Measurements from ENCODE around the gene TRAF2.

TRAF2 gene

DNA sequence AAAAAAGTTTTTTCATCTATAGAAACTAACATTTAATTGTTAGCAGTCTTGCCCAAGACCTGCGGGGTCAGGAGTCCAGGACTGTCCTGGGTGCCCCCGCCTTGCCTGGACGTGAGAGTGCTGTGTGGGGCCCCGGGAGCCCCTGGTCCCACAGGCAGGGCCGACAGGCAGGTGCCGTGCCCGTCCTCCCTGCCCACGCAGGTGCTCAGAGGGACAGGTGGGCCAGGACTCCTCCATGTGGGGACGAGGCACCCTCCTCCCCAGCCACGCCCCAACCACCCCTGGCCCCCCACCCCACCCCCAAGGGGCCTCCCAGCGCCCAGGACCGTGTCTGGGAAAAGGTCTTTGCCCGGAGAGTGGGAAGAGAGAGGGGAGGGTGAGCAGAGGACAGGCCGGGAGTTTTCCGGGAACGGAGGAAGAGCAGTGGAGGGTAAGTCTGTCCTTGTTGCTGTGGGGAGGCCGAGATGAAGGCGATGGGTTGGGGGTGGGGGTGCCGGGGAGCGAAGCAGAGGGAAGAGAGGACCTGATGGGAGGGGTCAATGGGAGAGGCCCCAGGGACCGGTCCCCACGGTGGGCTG, 63.0 kb downstream of the TRAF2 start:
- no peak for DNase-seq (ENCODE audit: low spot score)
- no peak for FAIRE-seq

DNA sequence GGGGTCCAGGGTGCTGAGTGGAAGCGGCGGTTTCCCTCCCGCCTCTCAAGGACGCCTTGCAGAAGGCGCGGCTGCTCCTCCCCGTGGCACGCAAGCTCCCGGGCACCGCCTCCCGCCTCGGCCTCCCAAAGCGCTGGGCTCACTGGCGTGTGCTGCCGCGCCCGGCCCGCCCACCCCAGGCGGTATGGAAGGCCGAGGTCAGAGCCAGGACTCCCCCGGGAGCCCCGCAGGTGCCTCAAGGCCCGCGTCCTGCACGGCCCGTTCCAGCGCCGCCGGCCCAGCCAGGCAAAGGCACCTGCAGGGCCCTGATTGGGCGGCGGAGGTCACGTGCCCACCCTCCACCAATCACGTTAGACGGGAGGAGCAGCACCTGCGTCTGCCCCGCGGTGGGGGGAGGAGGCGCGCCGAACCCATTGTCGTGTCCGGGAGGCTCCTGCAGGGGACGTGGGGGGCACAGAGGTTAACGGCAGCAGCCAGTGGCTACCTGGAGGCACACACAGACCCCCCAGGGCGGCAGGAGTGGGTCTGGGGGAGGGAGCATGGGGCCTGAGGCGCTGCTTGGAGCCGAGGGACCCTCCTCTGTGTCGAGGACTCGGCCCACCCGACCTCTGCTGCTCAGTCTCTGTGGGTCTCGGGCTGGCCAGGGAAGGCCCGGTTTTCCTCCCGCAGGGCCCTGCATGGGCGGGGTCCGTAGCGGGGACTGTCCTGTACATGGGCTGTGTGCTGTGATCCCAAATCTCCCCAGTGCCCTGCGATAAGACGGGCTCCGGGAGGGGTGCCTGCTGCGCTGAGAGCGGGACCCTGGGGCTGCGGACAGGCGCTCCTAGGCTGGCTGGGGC, 63.7 kb downstream of the TRAF2 start:
- DNase-seq (ENCODE audit: low spot score) (peak; percentile 85), FAIRE-seq (no peak)

DNA sequence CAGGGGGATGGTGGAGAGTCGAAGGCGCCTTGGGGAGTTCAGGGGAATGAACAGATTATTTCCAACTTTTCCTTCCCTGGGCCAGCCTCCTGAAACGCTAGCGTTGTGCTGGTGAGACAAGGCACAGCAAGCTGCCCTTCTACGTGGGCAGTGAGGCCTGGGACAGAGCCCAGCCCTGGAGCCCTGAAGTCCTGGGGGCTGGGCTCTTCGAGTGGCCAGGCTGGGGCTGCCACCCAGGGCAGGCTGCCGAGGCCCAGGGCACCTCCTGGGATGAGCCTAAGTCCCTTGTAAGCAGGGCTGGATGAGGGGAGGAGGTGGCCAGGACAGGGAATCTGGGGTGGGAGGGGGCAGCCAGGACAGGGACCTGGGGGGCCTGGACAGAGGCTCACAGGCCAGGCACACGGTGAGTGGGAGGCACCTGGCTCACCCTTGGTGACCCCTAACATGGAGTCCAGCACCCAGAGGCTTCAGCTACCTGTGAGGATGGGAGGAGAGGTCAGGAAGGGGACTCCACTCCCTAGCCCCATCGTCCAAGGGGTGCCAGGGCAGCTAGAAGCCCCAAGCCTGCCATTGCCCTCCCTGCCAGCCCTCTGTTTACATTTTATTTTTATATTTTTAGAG, 64.5 kb downstream of the TRAF2 start:
- FAIRE-seq = no peak
- DNase-seq (ENCODE audit: low spot score) = no peak

DNA sequence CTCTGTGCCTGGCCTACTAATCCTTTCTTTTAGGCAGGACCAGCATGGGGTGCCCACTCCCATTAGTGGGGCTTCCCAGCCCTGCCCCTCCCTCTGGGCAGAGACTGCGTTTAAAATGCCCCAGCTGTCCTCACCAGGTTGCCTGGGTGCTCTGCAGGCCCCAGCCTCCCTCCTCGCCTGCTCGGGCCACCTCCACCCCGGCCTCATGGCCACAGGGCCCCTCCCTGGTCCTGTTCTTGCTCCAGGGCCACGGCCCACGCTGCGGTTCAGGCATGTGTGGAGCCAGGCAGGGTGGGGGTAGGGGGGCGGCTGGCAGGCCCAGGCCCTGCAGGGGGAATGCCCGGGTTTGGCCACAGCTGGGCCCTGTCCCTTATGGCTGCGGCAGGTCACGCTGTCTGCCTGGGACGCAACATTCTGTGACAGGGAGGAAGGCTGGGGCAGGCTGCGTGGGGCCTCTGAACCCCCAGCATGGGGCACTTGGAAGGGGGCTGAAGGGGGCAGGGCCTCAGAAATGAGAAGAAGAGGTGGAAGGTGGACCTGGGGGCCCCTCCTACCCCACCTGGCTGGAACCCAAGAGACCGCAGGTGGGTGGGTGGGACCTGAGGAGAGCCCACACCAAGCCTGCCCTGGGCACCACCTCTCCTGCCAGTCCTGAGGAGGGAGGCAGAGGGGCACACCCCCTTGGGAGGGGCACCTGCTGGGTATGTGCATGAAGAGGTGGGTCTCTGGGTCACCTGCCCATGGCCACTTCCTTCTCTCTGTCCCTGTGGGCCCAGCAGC, 65.4 kb downstream of the TRAF2 start, which contains the start of gene LCN12:
Gene LCN12 (plus strand): TSS at position 733 of the 780 bp plus-strand sequence. CDS start 55 bp downstream, outside the sequence.
- FAIRE-seq (no peak), DNase-seq (ENCODE audit: low spot score) (no peak)

DNA sequence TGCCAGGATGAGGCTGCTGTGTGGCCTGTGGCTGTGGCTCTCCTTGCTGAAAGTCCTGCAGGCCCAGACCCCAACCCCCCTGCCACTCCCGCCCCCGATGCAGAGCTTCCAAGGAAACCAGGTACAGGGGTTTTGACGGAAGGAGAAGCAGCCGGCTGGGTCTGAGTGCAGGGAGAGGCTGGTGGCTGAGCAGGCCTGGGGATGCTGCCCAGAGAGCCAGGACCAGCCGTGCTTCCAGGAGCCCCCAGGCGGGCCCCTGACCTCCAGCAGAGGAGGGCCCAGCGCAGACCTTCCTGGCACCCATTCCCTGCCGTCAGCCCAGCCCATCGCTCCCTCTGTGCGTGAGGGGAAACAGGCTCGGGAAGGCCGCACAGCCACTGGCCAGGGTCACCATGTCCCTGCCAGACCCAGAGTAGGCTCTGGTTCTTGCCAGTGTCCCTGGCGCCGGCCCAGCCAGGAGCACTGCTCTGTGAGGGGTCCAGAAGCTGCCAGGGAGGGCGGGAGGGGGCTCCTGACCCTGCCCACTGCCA, 66.1 kb downstream of the TRAF2 start:
- DNase-seq (ENCODE audit: low spot score) (no peak), FAIRE-seq (no peak)

DNA sequence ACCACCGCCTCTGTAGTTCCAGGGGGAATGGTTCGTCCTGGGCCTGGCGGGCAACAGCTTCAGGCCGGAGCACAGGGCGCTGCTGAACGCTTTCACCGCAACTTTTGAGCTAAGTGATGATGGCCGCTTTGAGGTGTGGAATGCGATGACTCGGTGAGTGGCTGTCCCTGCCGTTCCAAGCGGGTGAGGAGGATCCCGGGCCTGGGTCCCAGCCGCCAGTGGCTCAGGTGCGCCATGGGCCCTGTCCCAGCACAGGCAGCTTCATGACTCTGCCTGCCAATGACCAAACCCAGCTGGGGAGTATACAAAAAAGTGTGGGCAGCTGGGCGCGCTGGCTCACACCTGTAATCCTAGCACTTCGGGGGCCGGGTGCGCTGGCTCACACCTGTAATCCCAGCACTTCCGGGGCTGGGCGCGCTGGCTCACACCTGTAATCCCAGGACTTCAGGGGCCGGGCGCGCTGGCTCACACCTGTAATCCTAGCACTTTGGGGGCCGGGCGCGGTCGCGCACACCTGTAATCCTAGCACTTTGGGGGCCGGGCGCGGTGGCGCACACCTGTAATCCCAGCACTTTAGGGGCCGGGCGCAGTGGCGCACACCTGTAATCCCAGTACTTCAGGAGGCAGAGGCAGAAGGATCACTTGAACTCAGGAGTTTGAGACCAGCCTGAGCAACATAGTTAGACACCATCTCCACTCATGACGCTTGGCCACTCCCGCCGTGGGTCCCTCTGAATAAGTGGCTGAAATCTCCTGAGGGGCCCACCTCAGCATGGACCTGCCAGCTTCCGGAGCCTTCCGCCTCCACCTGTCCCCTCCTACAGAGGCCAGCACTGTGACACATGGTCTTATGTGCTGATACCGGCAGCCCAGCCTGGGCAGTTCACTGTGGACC, 66.8 kb downstream of the TRAF2 start:
- no peak for FAIRE-seq
- DNase-seq (ENCODE audit: low spot score) = no peak

DNA sequence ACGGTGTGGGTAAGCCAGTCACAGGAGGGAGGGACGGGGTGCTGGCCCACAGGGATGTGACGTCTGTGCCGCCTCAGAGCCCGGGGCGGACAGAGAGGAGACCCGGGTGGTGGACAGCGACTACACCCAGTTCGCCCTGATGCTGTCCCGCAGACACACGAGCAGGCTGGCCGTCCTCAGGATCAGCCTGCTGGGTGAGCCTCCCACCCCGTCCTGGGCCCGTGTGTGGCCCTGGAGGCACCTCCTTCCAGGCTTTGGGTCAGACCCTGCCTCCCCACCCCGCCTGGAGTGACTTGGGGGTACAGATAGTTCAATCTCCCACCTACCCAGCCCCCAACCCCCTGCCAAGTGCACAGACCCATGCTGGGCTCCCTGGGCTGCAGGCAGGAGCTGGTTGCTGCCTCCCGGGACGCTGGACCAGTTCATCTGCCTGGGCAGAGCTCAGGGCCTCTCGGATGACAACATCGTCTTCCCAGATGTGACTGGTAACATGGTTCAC, 67.5 kb downstream of the TRAF2 start:
- DNase-seq (ENCODE audit: low spot score) (no peak), FAIRE-seq (no peak)

DNA sequence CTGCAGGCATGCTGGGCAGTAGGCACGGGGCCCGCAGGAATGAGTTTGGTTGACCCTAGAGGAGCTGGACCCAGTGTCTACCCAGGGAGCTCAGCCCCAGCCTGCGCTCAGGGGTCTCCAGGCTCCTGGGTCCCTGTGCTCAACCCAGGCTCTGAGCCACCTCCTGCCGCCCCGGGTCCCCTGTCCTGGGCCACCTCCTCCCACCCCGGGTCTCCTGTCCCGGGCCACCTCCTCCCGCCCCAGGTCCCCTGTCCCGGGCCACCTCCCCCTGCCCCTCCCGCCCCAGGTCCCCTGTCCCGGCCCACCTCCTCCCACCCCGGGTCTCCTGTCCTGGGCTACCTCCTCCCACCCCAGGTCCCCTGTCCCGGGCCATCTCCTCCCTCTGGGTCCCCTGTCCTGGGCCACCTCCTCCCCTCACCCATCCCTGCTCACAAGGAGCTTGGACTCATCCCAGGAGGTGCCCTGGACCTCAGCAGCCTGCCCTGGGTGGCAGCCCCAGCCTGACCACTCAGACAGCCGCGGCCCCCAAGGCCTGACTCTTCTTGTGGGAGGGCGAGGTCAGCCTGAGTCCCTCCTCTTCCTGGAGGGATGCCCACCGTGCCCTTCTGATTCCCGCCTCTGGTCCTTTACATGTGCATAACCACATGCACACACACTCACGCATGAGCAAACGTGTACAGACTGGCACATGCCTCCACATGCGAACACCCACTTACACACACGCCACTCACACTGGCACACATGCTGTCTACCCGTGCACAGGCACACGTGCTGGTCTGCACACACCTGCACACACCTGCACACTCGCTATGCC, 68.2 kb downstream of the TRAF2 start:
- FAIRE-seq (no peak), DNase-seq (ENCODE audit: low spot score) (no peak)

DNA sequence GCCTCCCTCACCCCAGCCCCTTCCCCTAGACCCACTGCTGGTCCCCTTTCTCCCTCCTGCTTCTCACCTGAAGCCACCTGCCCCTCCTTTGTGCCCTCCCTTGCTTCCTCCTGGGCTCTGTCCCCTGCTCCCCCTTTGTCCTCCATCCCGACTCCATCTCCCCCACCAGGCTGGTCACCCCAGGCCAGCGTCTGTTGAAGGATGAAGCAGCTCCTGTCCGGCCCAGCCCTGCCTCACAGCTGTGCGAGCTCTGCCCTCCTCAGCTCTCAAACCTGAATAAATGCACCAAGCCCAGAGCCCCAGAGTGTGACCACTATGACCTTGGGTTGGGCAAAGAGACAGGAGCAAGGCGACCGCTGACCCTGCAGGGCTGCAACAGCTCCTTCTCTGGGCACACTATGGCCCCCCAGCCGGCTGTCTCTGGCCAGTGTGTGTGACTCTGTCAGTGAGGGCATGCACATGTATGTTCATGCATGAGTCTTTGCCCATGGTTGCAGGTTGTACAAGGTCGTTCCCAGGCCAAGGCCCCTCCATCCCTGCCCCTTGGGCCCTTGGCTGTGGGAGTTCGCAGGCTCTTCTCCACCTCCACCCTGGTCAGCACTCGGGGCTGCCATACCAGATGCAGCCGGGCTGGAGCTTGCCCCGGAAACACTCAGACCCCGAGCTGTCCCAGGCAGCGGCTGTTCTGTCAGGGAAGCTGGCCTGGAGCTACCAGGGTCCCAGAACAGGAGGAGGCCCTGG, 69.1 kb downstream of the TRAF2 start:
- DNase-seq (ENCODE audit: low spot score) (no peak), FAIRE-seq (no peak)

DNA sequence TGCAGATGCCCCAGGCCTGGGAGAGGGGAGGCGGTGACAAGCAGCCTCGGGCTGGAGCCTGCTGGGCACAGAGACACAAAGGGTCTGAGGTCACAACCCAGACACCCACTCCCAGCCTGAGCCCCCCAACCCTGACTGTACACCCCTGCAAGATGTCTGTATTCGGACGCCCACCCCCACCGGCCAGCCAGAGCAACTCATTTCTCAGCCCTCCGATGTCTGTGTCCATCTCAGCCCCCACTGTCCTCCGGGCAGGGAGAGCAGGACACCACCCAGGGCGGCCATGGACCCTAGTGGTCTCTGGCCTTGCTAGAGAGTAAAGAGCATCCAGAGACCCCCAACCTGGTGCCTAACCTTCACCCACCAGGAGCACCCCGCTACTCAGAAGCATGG, 69.6 kb downstream of the TRAF2 start:
- no peak for FAIRE-seq
- DNase-seq (ENCODE audit: low spot score) = no peak

DNA sequence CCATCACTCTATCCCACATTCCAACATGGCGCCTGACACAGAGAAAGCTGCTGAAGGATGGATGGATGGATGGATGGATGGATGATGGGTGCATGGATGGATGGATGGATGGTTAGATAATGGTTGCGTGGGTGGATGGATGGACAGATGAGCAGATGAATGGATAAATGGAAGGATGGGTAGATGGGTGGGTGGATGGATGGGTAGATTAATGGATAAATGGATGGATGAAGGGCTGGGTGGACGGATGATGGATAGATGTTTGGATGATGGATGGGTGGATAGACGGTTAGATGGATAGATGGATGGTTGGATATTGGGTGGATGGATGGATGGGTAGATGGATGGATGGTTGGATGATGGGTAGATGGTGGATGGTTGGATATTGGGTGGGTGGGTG, 70.3 kb downstream of the TRAF2 start:
- no peak for FAIRE-seq
- DNase-seq (ENCODE audit: low spot score) = no peak

DNA sequence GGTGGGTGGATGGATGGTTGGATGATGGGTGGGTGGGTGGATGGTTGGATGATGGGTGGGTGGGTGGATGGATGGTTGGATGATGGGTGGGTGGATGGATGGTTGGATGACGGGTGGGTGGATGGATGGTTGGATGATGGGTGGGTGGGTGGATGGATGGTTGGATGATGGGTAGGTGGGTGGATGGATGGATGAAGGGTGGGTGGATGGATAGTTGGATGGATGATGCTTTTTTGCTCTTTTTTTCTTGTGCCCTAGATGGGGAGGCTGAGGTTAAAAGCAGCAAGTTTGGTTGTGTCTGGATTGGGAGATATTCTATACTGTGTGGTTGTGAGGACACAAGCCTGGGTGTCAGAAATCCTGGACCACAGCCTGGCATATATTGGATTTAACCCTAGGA, 71.1 kb downstream of the TRAF2 start:
- FAIRE-seq (no peak), DNase-seq (ENCODE audit: low spot score) (no peak)

DNA sequence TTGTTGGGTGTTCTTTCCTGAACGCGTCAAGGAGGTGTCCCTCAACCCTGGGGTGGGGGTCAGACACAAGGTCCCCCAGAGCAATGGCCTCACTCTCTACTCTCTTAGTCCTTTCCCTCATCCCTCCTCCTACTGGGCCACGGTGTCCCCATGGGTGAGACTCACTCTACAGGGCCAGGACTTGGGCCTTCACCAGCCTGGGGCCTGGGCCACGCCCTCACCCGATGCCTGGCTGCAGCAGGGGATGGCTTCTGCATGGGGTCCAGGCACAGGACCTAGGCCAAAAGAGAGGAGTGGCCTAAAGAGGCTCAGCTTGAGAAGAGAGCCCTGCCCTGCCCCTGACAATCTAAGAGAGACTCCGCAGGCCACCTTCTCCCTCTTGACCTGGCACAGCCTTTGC, 71.6 kb downstream of the TRAF2 start:
- DNase-seq (ENCODE audit: low spot score) (no peak), FAIRE-seq (no peak)

DNA sequence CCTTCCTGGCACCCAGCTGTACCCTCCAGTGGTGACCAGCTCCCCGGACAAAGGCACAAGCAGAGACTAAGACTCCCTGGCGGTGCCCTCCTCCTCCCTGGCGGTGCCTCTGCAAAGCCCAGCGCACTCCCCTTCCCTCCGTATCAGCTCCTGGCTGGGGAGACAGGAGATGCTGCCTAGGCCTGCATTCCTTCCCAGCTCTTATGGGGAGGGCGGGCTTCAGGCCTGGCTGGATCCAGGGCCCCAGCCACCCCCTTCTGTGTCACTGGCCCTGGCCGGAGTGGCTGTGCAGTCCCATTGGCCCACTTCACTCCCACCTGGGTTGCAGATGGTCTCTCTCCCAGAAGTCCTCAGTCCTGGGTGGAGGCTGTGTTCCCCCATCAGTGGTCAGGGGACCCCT, 72.2 kb downstream of the TRAF2 start:
- FAIRE-seq = no peak
- no peak for DNase-seq (ENCODE audit: low spot score)

DNA sequence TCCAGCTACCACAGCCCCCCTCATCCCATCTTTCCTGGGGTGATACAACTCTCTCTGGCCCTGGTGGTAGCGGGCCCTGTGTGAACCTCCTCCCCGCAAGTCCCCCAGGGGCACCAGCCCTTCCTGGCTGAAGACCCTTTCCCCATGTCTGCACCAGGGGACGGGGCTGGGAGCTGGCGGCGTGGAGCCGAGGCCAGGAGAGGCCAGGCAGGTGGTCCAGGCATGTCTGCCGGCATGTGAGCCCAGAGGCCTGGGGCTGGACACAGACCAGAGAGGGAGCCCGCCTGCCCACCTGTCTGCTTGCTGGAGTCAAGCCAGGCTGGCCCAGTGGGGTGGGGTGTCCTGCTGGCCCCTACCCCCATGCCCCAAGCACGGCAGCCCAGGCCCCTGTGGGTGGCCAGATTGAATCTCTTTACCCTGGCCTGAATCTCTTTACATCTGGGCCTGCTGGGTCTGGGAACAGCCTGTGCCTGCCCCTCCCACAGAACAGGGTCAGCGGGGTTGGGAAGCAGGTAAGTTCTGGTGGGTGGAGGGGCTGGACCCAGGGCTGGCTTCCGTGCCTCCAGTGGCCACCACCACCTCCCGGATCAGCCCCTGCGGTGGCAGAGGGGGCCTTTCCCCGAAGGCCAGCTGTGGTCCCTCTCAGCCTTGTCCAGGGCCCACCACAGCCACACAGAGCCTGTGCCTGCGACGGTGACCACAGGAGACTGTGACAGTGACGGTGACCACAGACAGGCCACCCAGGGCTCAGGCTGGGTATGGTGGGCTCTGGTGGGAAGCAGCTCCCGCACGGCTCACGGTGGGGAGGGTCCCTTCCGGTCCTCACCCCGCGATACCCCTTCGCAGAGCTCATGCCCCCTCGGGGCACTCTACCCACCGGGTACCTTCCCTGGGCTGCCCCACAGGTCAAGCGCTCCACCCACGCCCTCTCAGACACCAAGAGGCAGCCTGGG, 72.9 kb downstream of the TRAF2 start:
- DNase-seq (ENCODE audit: low spot score) = no peak
- no peak for FAIRE-seq

DNA sequence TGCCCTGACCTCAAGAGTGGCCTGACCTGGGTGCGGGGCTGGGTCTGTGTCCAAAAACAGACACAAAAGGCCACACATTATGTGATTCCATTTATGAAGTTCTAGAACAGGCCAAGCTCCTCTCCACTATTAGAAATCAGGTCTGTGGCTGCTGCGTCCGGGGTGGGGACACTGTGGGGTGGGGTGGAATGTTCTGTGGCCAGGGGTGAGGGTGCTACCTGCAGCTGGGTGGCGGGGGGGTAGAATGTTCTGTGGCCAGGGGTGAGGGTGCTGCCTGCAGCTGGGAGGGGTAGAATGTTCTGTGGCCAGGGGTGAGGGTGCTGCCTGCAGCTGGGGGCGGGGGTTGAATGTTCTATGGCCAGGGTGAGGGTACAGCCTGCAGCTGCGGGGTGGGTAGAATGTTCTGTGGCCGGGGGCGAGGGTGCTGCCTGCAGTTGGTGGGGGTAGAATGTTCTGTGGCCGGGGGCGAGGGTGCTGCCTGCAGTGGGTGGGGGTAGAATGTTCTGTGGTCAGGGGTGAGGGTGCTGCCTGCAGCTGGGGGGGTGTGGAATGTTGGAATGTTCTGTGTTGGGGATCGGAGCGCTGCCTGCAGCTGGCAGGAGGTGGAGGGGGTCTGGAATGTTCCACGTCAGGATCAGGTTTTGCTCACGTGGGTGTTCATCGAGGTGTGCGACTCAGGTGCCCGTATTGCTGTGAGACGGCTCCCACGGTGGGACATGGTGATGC, 74.1 kb downstream of the TRAF2 start:
- FAIRE-seq (no peak), DNase-seq (ENCODE audit: low spot score) (no peak)

DNA sequence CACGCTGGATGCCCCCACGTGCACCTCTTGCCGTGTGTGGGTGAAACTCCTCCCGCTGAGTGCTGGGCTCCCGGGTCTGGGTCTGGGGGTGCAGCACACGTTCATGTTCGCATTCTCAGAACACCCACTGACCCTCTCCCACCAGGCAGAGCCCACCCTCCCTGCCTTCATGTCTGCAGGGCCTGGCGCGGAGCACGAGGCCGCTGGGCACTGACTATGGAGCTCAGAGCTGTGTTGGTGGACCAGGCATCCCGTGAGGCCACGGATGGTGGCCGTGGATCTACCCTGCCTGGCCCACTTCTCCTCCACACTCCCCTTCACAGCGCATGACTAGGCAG, 74.6 kb downstream of the TRAF2 start:
- no peak for FAIRE-seq
- DNase-seq (ENCODE audit: low spot score) = no peak

All from RCC 7860 (cell line).